Neural progenitor cell (in vitro differentiated cells): ENCODE results near the gene HSPA1B. TPM values are rescaled to one million over a fixed set of nuclear protein-coding genes. Genes with fewer than 3 reads are reported as not detected.

ENCODE experiments used
- DNase-seq: peaks from one replicate; pipeline ENCODE4 v3.0.0-alpha.2; 2016; ENCODE audit warnings: low spot score
- H2AFZ ChIP-seq: fragments of 200-600 bp; sonication (generic); replicated peaks from 2 replicates; pipeline ENCODE4 v1.6.1; 2016; ENCODE audit warnings: antibody characterized with exemption
- H3F3A ChIP-seq: fragments of 200-600 bp; sonication (generic); 2 replicates; pipeline ENCODE4 v1.6.1; 2016; ENCODE audit warnings: antibody characterized with exemption, low read depth
- H3K27ac ChIP-seq: fragments of 200-600 bp; sonication (generic); 2 replicates; pipeline ENCODE4 v1.5.1; 2016; ENCODE audit warnings: mild to moderate bottlenecking
- H3K27me3 ChIP-seq: fragments of 200-600 bp; sonication (generic); 2 replicates; pipeline ENCODE4 v1.6.1; 2016; ENCODE audit warnings: mild to moderate bottlenecking, moderate library complexity
- H3K36me3 ChIP-seq: fragments of 200-600 bp; sonication (generic); 2 replicates; pipeline ENCODE4 v1.5.1; 2016
- H3K4me1 ChIP-seq: fragments of 200-600 bp; sonication (generic); 2 replicates; pipeline ENCODE4 v1.6.1; 2016; ENCODE audit warnings: mixed run types
- H3K4me2 ChIP-seq: fragments of 200-600 bp; sonication (generic); 2 replicates; pipeline ENCODE4 v1.6.1; 2016
- H3K4me3 ChIP-seq: fragments of 200-600 bp; sonication (generic); 2 replicates; pipeline ENCODE4 v1.5.1; 2016
- H3K79me2 ChIP-seq: fragments of 200-600 bp; sonication (generic); 2 replicates; pipeline ENCODE4 v1.6.1; 2016; ENCODE audit warnings: low read depth
- H3K9ac ChIP-seq: fragments of 200-600 bp; sonication (generic); 2 replicates; pipeline ENCODE4 v1.6.1; 2016
- H3K9me3 ChIP-seq: fragments of 200-600 bp; sonication (generic); 2 replicates; pipeline ENCODE4 v1.5.1; 2016; ENCODE audit warnings: low read depth
- H4K20me1 ChIP-seq: fragments of 200-600 bp; sonication (generic); 2 replicates; pipeline ENCODE4 v1.6.1; 2016; ENCODE audit warnings: low read depth
- H3K27ac Mint-ChIP-seq: 3 replicates; pipeline ENCODE4 v1.8.0; 2021; ENCODE audit warnings: mixed read lengths
- H3K27me3 Mint-ChIP-seq: 2 replicates; pipeline ENCODE4 v1.8.0; 2022; ENCODE audit warnings: low read depth, mild to moderate bottlenecking, inconsistent platforms, moderate library complexity, mixed read lengths; ENCODE audit not compliant: insufficient read depth
- H3K36me3 Mint-ChIP-seq: 3 replicates; pipeline ENCODE4 v1.8.0; 2021; ENCODE audit warnings: mixed read lengths
- H3K4me1 Mint-ChIP-seq: 3 replicates; pipeline ENCODE4 v1.8.0; 2021; ENCODE audit warnings: mixed read lengths
- H3K4me3 Mint-ChIP-seq: 3 replicates; pipeline ENCODE4 v1.8.0; 2021; ENCODE audit warnings: mild to moderate bottlenecking, moderate library complexity, mixed read lengths
- H3K9me3 Mint-ChIP-seq: 3 replicates; pipeline ENCODE4 v1.8.0; 2020; ENCODE audit warnings: mixed read lengths
- EZH2 ChIP-seq: fragments of 200-600 bp; sonication (generic); IDR thresholded peaks from 2 replicates; pipeline ENCODE4 v1.6.1; 2017; ENCODE audit warnings: antibody characterized with exemption, mild to moderate bottlenecking, moderate library complexity
- EZH2phosphoT487 ChIP-seq: fragments of 200-600 bp; sonication (generic); IDR thresholded peaks from 2 replicates; pipeline ENCODE4 v1.6.1; 2017; ENCODE audit warnings: antibody characterized with exemption
- total RNA-seq: library from RNA; depleted of rRNA; stranded (reverse); fragments of >200 nt; gene quantifications from 2 replicates; pipeline ENCODE4 v1.2.3, GENCODE V29; 2015; ENCODE audit warnings: low replicate concordance
- TF ChIP-seq, protein P1 (sequence below): fragments of 200-600 bp; sonication (generic); IDR thresholded peaks from 2 replicates; pipeline ENCODE4 v1.5.1; 2017; ENCODE audit warnings: antibody characterized with exemption, mild to moderate bottlenecking

HSPA1B gene
- total RNA-seq, 1 donor from 2014 or later, result 35.3 TPM

DNA sequence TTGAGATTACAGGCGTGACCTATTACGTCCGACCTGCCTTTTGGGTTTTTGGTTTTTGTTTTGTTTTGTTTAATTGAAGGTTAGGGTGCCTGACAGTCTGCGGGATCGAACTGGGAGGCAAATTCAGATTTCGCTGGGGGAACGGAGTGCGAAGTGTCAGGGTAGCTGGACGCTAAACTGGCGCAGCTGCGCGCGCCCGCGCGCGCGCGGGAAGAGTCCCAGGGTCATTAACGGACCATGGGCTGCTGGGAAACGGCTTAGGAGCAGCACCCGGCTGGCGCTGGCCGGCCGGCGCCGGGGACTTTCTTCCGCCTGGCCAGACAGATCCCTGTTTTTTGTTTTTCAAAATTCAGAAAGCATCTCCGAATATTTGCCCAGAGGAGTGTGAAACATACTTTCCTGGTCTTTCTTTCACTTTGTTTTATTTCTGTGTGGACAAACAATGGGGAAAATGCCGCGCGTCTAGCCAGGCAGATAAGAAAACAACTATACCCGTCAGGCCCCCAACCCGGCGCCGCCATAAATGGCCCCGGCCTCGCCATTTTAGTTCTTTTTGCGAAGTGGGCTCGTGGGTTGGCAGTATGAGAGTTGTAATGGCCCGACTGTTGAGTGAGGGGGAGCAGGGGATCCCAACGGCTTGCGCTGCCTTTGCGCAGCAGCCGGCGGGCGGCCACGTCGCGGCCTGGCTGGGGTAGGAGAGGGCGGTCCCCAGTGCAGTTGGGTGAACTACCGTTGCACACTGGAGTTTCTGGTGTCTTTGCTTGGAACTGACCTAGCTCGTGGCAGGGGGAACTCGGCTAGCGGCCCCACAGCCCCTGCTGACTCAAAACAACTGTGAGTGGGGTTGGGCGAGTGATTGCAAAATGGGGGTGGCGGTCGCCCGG lies 7.1 kb downstream of the HSPA1B start:
- Histone ChIP-seq H4K20me1 (peaks cover 41% of the 10 kb centered on the region), H3K79me2 (peaks cover 70% of the 10 kb centered on the region), H3F3A (peaks cover 62% of the 10 kb centered on the region), H3K4me1 (peaks cover 26% of the 10 kb centered on the region), H3K27me3 (peaks cover 2% of the 10 kb centered on the region), H3K36me3 (peaks cover 19% of the 10 kb centered on the region), H2AFZ (peak overlapping the region; percentile 59), H3K4me2 (peak overlapping the region; percentile 92), H3K9me3 (no peaks in the 10 kb centered on the region), H3K4me3 (peak overlapping the region; percentile 89), H3K27ac (peak overlapping the region; percentile 97), H3K9ac (peak overlapping the region; percentile 71)
- H3K4me3 Mint-ChIP-seq, result peak overlapping the region; percentile 99
- peaks cover 8% of the 10 kb centered on the region for H3K27me3 Mint-ChIP-seq
- TF ChIP-seq EZH2, result no peak
- no peak for TF ChIP-seq EZH2phosphoT487
- TF ChIP-seq, protein P1, sequence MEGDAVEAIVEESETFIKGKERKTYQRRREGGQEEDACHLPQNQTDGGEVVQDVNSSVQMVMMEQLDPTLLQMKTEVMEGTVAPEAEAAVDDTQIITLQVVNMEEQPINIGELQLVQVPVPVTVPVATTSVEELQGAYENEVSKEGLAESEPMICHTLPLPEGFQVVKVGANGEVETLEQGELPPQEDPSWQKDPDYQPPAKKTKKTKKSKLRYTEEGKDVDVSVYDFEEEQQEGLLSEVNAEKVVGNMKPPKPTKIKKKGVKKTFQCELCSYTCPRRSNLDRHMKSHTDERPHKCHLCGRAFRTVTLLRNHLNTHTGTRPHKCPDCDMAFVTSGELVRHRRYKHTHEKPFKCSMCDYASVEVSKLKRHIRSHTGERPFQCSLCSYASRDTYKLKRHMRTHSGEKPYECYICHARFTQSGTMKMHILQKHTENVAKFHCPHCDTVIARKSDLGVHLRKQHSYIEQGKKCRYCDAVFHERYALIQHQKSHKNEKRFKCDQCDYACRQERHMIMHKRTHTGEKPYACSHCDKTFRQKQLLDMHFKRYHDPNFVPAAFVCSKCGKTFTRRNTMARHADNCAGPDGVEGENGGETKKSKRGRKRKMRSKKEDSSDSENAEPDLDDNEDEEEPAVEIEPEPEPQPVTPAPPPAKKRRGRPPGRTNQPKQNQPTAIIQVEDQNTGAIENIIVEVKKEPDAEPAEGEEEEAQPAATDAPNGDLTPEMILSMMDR, result no peak
- H3K9me3 Mint-ChIP-seq, result no peaks in the 10 kb centered on the region
- H3K4me1 Mint-ChIP-seq, result peaks cover 50% of the 10 kb centered on the region
- H3K36me3 Mint-ChIP-seq, result peaks cover 30% of the 10 kb centered on the region
- DNase-seq, result peak; percentile 91
- H3K27ac Mint-ChIP-seq, result peak overlapping the region; percentile 100

DNA sequence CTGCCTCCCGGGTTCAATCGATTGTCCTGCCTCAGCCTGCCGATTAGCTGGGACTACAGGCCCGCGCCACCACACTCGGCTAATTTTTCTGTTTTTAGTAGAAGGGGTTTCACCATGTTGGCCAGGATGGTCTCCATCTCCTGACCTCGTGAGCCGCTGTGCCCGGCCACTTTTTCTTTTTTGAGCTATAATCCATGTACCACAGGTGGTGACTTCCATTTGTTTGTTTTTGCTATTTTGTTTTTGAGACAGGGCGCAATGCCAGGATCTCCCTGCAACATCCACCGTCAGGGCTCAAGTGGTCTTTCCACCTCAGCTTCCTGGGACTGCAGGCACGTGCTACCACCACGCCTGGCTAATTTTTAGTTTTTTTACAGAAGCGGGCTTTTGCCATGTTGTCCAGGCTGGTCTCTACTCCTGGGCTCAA lies 8.5 kb downstream of the HSPA1B start:
- TF ChIP-seq EZH2phosphoT487, result no peak
- TF ChIP-seq EZH2, result no peak
- TF ChIP-seq, protein P1, result no peak
- Histone ChIP-seq H3K9ac (peak overlapping the region; percentile 35), H3F3A (peaks cover 76% of the 10 kb centered on the region), H2AFZ (no peak overlapping the region), H3K4me2 (peak overlapping the region; percentile 92), H3K4me3 (peak overlapping the region; percentile 89), H3K27me3 (no peaks in the 10 kb centered on the region), H3K79me2 (peaks cover 55% of the 10 kb centered on the region), H4K20me1 (peaks cover 46% of the 10 kb centered on the region), H3K36me3 (peaks cover 27% of the 10 kb centered on the region), H3K4me1 (peaks cover 26% of the 10 kb centered on the region), H3K9me3 (no peaks in the 10 kb centered on the region), H3K27ac (peak overlapping the region; percentile 3)
- no peaks in the 10 kb centered on the region for H3K9me3 Mint-ChIP-seq
- H3K36me3 Mint-ChIP-seq, result peaks cover 38% of the 10 kb centered on the region
- H3K27me3 Mint-ChIP-seq, result peaks cover 14% of the 10 kb centered on the region
- H3K4me3 Mint-ChIP-seq, result peak overlapping the region; percentile 99
- H3K4me1 Mint-ChIP-seq, result peaks cover 40% of the 10 kb centered on the region
- DNase-seq, result no peak
- H3K27ac Mint-ChIP-seq, result peak overlapping the region; percentile 91

- TF ChIP-seq EZH2phosphoT487 (no peak), EZH2 (no peak)
- TF ChIP-seq, protein P1, result no peak
- H3K36me3 Mint-ChIP-seq, result peaks cover 38% of the 10 kb centered on the region
- H3K27ac Mint-ChIP-seq, result peak overlapping the region; percentile 91
- H3K27ac ChIP-seq, result peak overlapping the region; percentile 3
- H3K27me3 ChIP-seq, result no peaks in the 10 kb centered on the region
- H3K36me3 ChIP-seq, result peaks cover 27% of the 10 kb centered on the region
- DNase-seq, result no peak
- H3K9me3 ChIP-seq, result no peaks in the 10 kb centered on the region
- peaks cover 14% of the 10 kb centered on the region for H3K27me3 Mint-ChIP-seq
- no peak overlapping the region for H2AFZ ChIP-seq
- peaks cover 26% of the 10 kb centered on the region for H3K4me1 ChIP-seq
- peak overlapping the region; percentile 99 for H3K4me3 Mint-ChIP-seq
- H3K4me2 ChIP-seq, result peak overlapping the region; percentile 92
- peaks cover 38% of the 10 kb centered on the region for H3K4me1 Mint-ChIP-seq
- H3K9ac ChIP-seq, result peak overlapping the region; percentile 35
- H3K4me3 ChIP-seq, result peak overlapping the region; percentile 89
- peaks cover 78% of the 10 kb centered on the region for H3F3A ChIP-seq
- peaks cover 46% of the 10 kb centered on the region for H4K20me1 ChIP-seq
- H3K9me3 Mint-ChIP-seq, result no peaks in the 10 kb centered on the region
- peaks cover 48% of the 10 kb centered on the region for H3K79me2 ChIP-seq
Observed at GRCh38 chr6:31836474-31837368, 9.2 kb downstream of the HSPA1B start.
